ENCODE measurements around the gene CDK14.

- TF ChIP-seq CTCF (IDR thresholded peaks at IDR 0.05; ENCODE audit: low read depth, low read length, missing input control) = no peak
- TF ChIP-seq, protein P1, sequence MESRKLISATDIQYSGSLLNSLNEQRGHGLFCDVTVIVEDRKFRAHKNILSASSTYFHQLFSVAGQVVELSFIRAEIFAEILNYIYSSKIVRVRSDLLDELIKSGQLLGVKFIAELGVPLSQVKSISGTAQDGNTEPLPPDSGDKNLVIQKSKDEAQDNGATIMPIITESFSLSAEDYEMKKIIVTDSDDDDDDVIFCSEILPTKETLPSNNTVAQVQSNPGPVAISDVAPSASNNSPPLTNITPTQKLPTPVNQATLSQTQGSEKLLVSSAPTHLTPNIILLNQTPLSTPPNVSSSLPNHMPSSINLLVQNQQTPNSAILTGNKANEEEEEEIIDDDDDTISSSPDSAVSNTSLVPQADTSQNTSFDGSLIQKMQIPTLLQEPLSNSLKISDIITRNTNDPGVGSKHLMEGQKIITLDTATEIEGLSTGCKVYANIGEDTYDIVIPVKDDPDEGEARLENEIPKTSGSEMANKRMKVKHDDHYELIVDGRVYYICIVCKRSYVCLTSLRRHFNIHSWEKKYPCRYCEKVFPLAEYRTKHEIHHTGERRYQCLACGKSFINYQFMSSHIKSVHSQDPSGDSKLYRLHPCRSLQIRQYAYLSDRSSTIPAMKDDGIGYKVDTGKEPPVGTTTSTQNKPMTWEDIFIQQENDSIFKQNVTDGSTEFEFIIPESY (IDR thresholded peaks at IDR 0.05) = no peak
- TF ChIP-seq GABPA (IDR thresholded peaks at IDR 0.05 in 1 of 2, conservative IDR thresholded peaks at IDR 0.05 in 1 of 2) = no peak
- TF ChIP-seq TAF1 (conservative IDR thresholded peaks at IDR 0.05) = no peak
- no peak for TF ChIP-seq HNF4A (conservative IDR thresholded peaks at IDR 0.05)
- no peak for TF ChIP-seq FOXA2 (IDR thresholded peaks at IDR 0.05)
- no peak for TF ChIP-seq SP1 (IDR thresholded peaks at IDR 0.05)
- TF ChIP-seq, protein P2, sequence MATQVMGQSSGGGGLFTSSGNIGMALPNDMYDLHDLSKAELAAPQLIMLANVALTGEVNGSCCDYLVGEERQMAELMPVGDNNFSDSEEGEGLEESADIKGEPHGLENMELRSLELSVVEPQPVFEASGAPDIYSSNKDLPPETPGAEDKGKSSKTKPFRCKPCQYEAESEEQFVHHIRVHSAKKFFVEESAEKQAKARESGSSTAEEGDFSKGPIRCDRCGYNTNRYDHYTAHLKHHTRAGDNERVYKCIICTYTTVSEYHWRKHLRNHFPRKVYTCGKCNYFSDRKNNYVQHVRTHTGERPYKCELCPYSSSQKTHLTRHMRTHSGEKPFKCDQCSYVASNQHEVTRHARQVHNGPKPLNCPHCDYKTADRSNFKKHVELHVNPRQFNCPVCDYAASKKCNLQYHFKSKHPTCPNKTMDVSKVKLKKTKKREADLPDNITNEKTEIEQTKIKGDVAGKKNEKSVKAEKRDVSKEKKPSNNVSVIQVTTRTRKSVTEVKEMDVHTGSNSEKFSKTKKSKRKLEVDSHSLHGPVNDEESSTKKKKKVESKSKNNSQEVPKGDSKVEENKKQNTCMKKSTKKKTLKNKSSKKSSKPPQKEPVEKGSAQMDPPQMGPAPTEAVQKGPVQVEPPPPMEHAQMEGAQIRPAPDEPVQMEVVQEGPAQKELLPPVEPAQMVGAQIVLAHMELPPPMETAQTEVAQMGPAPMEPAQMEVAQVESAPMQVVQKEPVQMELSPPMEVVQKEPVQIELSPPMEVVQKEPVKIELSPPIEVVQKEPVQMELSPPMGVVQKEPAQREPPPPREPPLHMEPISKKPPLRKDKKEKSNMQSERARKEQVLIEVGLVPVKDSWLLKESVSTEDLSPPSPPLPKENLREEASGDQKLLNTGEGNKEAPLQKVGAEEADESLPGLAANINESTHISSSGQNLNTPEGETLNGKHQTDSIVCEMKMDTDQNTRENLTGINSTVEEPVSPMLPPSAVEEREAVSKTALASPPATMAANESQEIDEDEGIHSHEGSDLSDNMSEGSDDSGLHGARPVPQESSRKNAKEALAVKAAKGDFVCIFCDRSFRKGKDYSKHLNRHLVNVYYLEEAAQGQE (IDR thresholded peaks at IDR 0.05) = no peak
- TF ChIP-seq, protein P3, sequence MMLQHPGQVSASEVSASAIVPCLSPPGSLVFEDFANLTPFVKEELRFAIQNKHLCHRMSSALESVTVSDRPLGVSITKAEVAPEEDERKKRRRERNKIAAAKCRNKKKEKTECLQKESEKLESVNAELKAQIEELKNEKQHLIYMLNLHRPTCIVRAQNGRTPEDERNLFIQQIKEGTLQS (IDR thresholded peaks at IDR 0.05) = no peak
- TF ChIP-seq EGR1 (IDR thresholded peaks at IDR 0.05; ENCODE audit: low read depth in 2 of 2) = no peak
- TF ChIP-seq YY1 (IDR thresholded peaks at IDR 0.05) = no peak
These were observed 490.1 kb downstream of the CDK14 start for GRCh38 chr7:91086200-91086599.
